Spinal cord (tissue), 10 donors: ENCODE measurements around the gene TRAPPC3L. TPM values are rescaled to one million over a fixed set of nuclear protein-coding genes. Genes with fewer than 3 reads are reported as not detected.

Experiments used
- DNase-seq, 6 donors: peaks; one replicate each; pipeline versions ENCODE4 v3.0.0 to v3.0.0-alpha.2; 2013 to 2015; ENCODE audit warnings: low spot score in 6 of 6, low read depth in 4 of 6
- H3K27ac ChIP-seq: one replicate; pipeline ENCODE4 v1.5.1; 2013; ENCODE audit warnings: low read depth, low read length, control low read depth
- H3K27me3 ChIP-seq: one replicate; pipeline ENCODE4 v1.6.1; 2013; ENCODE audit warnings: low read length; ENCODE audit not compliant: control insufficient read depth, insufficient read depth
- H3K36me3 ChIP-seq: one replicate; pipeline ENCODE4 v1.6.1; 2013; ENCODE audit warnings: low read length; ENCODE audit not compliant: control insufficient read depth, insufficient read depth
- H3K4me1 ChIP-seq: one replicate; pipeline ENCODE4 v1.6.1; 2013; ENCODE audit warnings: low read length; ENCODE audit not compliant: control insufficient read depth, insufficient read depth
- H3K4me3 ChIP-seq: one replicate; pipeline ENCODE4 v1.5.1; 2013; ENCODE audit warnings: low read depth, low read length, control low read depth
- H3K9me3 ChIP-seq: one replicate; pipeline ENCODE4 v1.6.1; 2013; ENCODE audit warnings: low read length; ENCODE audit not compliant: control insufficient read depth, insufficient read depth
- WGBS: methylation state at CpG from one replicate; pipeline ENCODE4 v1.1.5; 2013; ENCODE audit warnings: missing lambda C conversion rate; ENCODE audit not compliant: insufficient coverage; 5-methylcytosine and 5-hydroxymethylcytosine counted together
- polyA plus RNA-seq, 2 donors: library from polyadenylated mRNA; unstranded; fragments of 120-200 nt; gene quantifications; one replicate each; pipeline ENCODE4 v1.2.1, GENCODE V29; 2013; ENCODE audit not compliant: insufficient read length in 2 of 2
- total RNA-seq, 2 donors: library from RNA; depleted of rRNA in 1 of 2; stranded (reverse); fragments of 120-200 nt in 1 of 2; fragments of >200 nt in 1 of 2; gene quantifications; one replicate each; pipeline versions ENCODE4 v1.2.3 to v1.2.4, GENCODE V29; 2013 to 2014
- donor health status: healthy.

Gene TRAPPC3L
- total and polyA plus RNA-seq, 4 donors = 0.33 to 16.1 (median 0.46) TPM

DNA sequence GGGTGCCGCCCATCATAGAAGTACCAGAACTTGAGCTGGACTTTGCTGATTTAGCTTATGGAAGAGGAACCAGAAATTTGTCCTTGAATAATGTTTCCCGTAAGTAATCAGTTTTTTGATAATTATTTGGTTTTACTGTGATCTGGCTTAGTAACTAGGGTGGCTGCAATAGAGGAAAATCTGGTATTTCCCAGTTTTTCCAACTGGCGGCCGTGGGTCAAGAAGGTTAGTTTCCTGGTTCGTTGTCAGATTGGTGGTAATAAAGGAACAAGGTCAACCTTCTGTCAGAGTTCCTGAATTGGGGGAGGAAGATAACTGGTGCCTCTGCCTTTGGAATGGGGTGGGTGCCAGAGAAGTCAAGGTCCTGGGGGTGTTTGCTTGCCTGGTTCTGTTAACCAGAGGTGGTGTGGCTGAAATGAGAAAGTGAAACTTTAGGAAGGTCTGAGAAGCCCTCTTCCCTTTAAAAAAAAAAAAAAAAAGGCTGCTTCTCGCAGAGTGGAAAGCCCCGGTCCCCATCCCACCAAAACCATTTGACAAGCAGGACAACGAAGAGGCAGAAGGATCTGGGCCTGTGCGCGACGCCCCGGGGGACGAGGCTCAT lies 84.1 kb downstream of the TRAPPC3L start, which contains the start of gene CALHM6:
Gene CALHM6 (plus strand): TSS at position 45 of the 601 bp plus-strand sequence. CDS start 555 bp downstream, at position 600.
- peaks cover 29% of the 10 kb centered on the region for H3K27me3 ChIP-seq

DNA sequence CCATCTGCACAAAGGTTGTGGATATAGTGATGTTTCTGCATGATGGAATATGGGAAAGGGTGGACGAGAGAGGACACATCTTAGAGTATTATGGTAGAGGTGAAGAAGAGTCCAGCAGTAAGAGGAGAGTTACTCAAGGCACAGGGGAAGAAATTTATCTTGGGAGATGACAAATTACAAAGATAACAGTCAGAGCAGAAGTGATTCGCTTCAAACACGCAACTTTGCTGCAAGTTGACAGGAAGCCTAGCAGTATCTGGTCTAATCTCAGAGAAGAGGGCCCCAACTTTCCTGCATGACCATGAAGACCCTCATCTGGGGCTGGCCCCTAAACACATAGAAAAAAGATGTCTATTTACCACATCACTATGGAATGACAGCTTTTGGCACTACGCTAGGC lies 85.6 kb downstream of the TRAPPC3L start:
- H3K9me3 ChIP-seq = no peaks in the 10 kb centered on the region
- H3K4me1 ChIP-seq = peaks cover 10% of the 10 kb centered on the region

More for the DNA sequence above, 84.1 kb downstream of the TRAPPC3L start, which contains the start of gene CALHM6:
- Histone ChIP-seq H3K4me3 (peak within 1 kb of the TSS; percentile 36), H3K36me3 (no peaks in the 10 kb centered on the region), H3K27ac (no peak within 1 kb of the TSS), H3K9me3 (no peaks in the 10 kb centered on the region), H3K4me1 (peaks cover 10% of the 10 kb centered on the region)
- 45% methylated on average over 12 of the region's 13 CpGs for WGBS
- DNase-seq = no peak

DNA sequence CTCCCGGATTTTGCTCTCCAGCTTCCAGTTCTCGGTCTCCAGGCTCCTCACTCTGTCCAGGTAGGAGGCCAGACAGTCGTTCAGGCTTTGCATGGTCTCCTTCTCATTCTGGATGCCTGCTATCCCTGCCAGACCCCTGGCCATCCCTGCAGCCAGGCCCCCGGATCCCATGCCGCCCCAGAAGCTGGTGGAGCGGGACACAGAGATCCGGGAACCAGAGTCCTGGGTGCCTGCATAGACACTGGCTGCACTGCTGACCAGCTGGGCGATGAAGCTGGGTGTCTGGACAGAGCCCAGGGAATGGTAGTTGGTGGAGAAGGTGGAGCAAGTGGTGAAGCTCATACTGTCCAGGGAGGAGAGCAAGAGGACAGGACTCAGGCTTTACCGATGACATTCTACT lies 87.2 kb downstream of the TRAPPC3L start:
- H3K9me3 ChIP-seq = no peaks in the 10 kb centered on the region
- no peak overlapping the region for H3K27ac ChIP-seq
- no peak for DNase-seq
- peaks cover 10% of the 10 kb centered on the region for H3K4me1 ChIP-seq
- WGBS = 95% methylated on average over 8 of the region's 9 CpGs
- no peaks in the 10 kb centered on the region for H3K36me3 ChIP-seq
- H3K27me3 ChIP-seq = peaks cover 16% of the 10 kb centered on the region
- no peak overlapping the region for H3K4me3 ChIP-seq

More for the DNA sequence above, 85.6 kb downstream of the TRAPPC3L start:
- DNase-seq = no peak
- peaks cover 28% of the 10 kb centered on the region for H3K27me3 ChIP-seq
- no peak overlapping the region for H3K27ac ChIP-seq
- H3K36me3 ChIP-seq = no peaks in the 10 kb centered on the region
- 91% methylated on average over 3 of the region's 4 CpGs for WGBS
- no peak overlapping the region for H3K4me3 ChIP-seq

DNA sequence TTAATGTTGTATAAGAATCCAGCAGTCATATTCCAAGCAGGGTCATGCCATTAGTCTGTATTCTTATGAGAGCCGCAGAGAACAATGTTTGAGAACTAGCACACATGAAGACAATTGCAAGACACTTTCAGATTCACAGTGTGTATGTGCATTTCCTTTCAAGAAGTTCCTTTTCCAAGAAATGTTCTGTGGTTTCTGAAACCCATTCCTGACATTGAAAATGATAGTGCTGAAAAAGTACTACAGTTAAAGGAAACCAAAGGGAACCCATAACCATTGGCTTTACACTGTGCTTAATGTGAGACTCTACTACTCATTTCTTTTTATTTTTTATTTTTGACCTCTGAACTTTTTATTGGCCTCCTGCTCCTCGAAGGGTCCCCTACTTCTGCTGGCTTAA lies 88.6 kb downstream of the TRAPPC3L start:
- DNase-seq = no peak
- Histone ChIP-seq H3K27ac (no peak overlapping the region), H3K36me3 (no peaks in the 10 kb centered on the region), H3K27me3 (peaks cover 6% of the 10 kb centered on the region), H3K4me1 (peaks cover 6% of the 10 kb centered on the region), H3K4me3 (no peak overlapping the region), H3K9me3 (no peaks in the 10 kb centered on the region)
- WGBS = 88% methylated on average over 2 of the region's 2 CpGs

DNA sequence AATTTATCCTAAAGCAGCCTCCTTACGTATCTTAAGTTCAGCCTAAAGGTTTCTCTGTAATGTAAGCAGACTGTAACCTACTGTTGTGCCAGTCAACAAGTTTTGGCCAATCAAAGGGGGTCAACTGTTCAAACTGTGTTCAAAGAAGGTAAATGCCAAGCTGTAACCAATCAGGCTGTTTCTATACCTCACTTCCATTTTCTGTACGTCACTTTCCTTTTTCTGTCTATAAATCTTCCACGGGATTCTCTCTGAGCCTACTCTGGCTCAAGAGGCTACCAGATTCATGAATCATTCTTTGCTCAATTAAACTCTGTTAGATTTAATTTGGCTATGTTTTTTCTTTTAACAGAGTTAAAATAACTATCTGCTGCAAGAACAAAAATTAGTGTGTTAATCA lies 89.4 kb downstream of the TRAPPC3L start:
- Histone ChIP-seq H3K27me3 (peaks cover 4% of the 10 kb centered on the region), H3K4me3 (no peak overlapping the region), H3K27ac (no peak overlapping the region), H3K4me1 (no peaks in the 10 kb centered on the region), H3K36me3 (no peaks in the 10 kb centered on the region), H3K9me3 (no peaks in the 10 kb centered on the region)
- 60% methylated on average over 1 of the region's 3 CpGs for WGBS
- no peak for DNase-seq

DNA sequence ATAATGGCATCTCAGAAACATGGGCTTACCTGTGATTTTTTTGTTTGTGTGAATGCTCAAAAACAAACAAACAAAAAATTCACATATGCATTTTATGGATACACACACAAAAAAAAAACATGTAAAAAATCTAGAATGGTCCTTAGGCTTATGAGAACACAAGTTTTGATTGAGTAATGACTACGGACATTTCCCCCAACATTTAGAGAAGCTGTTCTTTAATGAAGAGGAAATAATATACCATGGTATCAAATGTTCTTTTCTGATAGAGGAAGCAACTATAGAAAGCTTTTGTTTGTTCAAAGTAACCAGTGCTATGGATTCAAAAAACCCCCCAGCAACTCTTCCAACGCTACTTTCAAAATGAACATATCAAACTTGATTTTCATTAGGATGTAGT lies 93.0 kb downstream of the TRAPPC3L start:
- no CpG with 5 or more reads among the region's 2 CpGs for WGBS
- Histone ChIP-seq H3K27me3 (no peaks in the 10 kb centered on the region), H3K27ac (no peak overlapping the region), H3K36me3 (no peaks in the 10 kb centered on the region), H3K4me3 (no peak overlapping the region), H3K4me1 (no peaks in the 10 kb centered on the region), H3K9me3 (no peaks in the 10 kb centered on the region)
- DNase-seq = no peak

DNA sequence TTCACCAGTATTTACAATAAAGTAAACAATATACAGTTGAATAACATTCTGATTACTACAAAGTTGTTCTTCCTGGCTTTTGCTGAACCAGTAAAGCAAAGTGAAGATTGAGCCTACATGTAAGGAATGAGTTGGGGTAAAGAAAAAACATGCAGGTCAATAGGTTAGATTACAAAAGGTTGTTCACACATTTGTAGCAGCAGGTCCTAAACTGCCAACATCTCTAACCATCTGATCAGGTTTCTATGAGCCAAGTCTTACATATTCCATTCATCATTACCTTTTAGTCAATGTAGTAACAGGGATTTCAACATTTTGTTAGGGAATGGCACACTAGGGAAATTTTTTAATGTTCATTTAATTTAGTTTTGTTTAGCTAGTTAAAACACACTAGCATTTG lies 93.6 kb downstream of the TRAPPC3L start:
- Histone ChIP-seq H3K27ac (no peak overlapping the region), H3K27me3 (no peaks in the 10 kb centered on the region), H3K9me3 (no peaks in the 10 kb centered on the region), H3K4me1 (no peaks in the 10 kb centered on the region), H3K4me3 (no peak overlapping the region), H3K36me3 (no peaks in the 10 kb centered on the region)
- no peak for DNase-seq

DNA sequence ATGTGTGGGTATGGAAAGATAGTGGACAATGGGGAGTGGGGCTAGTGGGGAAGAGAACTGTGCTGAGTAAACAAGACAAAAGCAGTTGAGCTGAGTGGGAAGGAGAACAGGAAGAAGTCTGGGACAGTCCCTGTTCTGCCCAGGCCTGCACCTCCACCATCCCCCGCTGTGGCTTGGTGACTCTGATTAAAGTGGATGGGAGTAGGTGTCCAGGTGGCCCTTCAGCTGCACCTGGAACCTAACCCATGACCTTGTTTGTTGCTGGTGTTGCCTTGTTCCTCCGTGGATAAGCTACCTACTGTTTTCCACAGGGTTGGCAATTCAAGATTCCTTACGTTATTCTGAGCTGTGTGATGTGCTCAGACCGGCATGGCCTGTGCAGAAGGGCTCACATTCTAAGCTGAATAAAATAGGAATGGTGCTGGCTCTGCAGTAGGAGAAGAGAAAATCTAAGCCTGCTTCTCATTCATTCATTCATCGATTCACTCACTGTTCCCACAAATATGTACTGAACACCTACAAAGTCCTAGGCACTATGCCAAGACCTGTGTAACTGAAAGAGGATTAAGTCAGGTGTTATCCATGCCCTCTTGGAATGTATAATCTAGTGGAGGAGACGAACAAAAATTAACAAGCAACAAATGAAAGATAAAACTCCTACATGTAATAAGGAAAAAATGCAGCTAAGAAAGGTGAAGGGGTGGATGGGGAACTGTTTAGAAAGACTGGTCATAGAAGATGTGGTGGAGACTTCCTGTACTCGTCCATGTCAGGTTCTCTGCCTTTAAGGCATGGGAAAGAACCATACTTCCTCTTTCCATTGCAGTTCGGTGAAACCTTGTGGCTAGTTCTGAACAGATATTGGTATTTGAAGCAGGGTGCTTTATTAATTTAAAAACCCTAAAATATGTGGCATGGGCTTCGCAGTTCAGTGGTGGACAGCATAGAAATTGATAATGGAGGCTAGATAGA lies 94.4 kb downstream of the TRAPPC3L start:
- Histone ChIP-seq H3K27me3 (no peaks in the 10 kb centered on the region), H3K4me3 (no peak overlapping the region), H3K9me3 (no peaks in the 10 kb centered on the region), H3K4me1 (no peaks in the 10 kb centered on the region), H3K36me3 (no peaks in the 10 kb centered on the region), H3K27ac (no peak overlapping the region)
- no peak for DNase-seq
- 87% methylated on average over 3 of the region's 9 CpGs for WGBS

DNA sequence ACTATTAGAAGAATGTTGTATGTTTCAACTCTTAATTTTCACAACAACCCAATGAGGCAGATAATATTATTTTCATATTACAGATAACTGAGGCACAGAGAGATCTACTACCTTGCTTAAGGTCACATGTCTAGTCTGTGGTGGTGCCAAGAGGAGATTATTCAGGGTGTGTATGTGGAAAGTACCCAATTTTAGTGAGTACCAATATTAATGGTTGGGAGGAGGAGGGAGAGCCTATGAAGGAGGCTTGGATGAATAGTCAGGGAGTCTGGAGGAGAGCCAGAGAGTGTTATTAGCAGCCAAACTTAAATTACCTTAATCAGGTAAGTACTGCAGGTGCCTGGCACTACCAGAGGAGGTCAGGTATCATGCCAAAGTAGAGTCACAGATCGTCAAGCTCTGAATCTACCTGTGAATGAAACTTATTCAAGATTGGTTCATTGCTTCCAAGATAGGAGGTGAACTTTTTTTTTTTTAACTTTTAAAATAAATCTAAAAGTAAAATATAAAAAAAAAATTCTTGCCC lies 95.2 kb downstream of the TRAPPC3L start:
- no peak for DNase-seq
- Histone ChIP-seq H3K9me3 (no peaks in the 10 kb centered on the region), H3K4me1 (no peaks in the 10 kb centered on the region), H3K27ac (no peak overlapping the region), H3K36me3 (no peaks in the 10 kb centered on the region), H3K27me3 (no peaks in the 10 kb centered on the region), H3K4me3 (no peak overlapping the region)
- WGBS = no CpG with 5 or more reads among the region's 1 CpG
